Transverse colon (tissue), 4 donors: ENCODE measurements around the gene PCSK6. TPM values are rescaled to one million over a fixed set of nuclear protein-coding genes. Genes with fewer than 3 reads are reported as not detected.

Experiments
- DNase-seq: peaks from one replicate; pipeline ENCODE4 v3.0.0-alpha.2; 2019
- H3K27ac ChIP-seq, 4 donors: fragments of 200-600 bp; sonication (generic); 2 replicates each; pipeline ENCODE4 v1.5.1; 2016 to 2018; ENCODE audit warnings: inconsistent platforms in 4 of 4
- H3K27me3 ChIP-seq: fragments of 200-600 bp; sonication (generic); 2 replicates; pipeline ENCODE4 v1.5.1; 2017; ENCODE audit warnings: inconsistent platforms
- H3K36me3 ChIP-seq, 4 donors: fragments of 200-600 bp; sonication (generic); 2 replicates each; pipeline ENCODE4 v1.5.1; 2017 to 2019; ENCODE audit warnings: inconsistent platforms in 4 of 4
- H3K4me1 ChIP-seq, 4 donors: fragments of 200-600 bp; sonication (generic); 2 replicates each; pipeline ENCODE4 v1.5.1; 2017 to 2020; ENCODE audit warnings: inconsistent platforms in 4 of 4
- H3K4me3 ChIP-seq, 4 donors: fragments of 200-600 bp; sonication (generic); 1 replicate in 1 of 4; 2 replicates in 3 of 4; pipeline versions ENCODE4 v1.5.1 to v1.6.1; 2017 to 2019; ENCODE audit warnings: inconsistent platforms in 4 of 4
- H3K9me3 ChIP-seq, 2 donors: fragments of 200-600 bp; sonication (generic); 2 replicates each; pipeline ENCODE4 v1.5.1; 2017 to 2019; ENCODE audit warnings: inconsistent platforms in 2 of 2
- CTCF ChIP-seq, 5 experiments: fragments of 200-600 bp in 3 of 5; fragments of 450-650 bp in 2 of 5; sonication (generic) in 3 of 5; IDR thresholded peaks; 1 replicate in 2 of 5; 2 replicates in 3 of 5; pipeline ENCODE4 v1.5.1; 2016 to 2017; ENCODE audit warnings: antibody characterized with exemption in 5 of 5, inconsistent platforms in 3 of 5, mild to moderate bottlenecking in 2 of 5, moderate library complexity in 1 of 5
- EP300 ChIP-seq: sonication (generic); formaldehyde crosslinking; IDR thresholded peaks from one replicate; pipeline ENCODE4 v1.6.1; 2017; ENCODE audit warnings: antibody characterized with exemption, low read depth
- POLR2A ChIP-seq: fragments of 450-650 bp; IDR thresholded peaks from one replicate; pipeline ENCODE4 v1.6.1; 2016; ENCODE audit warnings: antibody characterized with exemption, mild to moderate bottlenecking, moderate library complexity
- POLR2AphosphoS5 ChIP-seq, 3 donors: sonication (generic); formaldehyde crosslinking; IDR thresholded peaks; one replicate each; pipeline ENCODE4 v1.6.1; 2016; ENCODE audit warnings: antibody characterized with exemption in 3 of 3
- WGBS, 2 donors: methylation state at CpG; one replicate each; pipeline ENCODE4 v1.1.5; 2018; ENCODE audit warnings: low coverage in 1 of 2; 5-methylcytosine and 5-hydroxymethylcytosine counted together
- in situ Hi-C, 4 donors: fragments of 200-750 bp; cut with MboI; loops; one replicate each; pipeline versions ENCODE4 v1.15.0 to v1.15.1; 2017; ENCODE audit warnings: low sequenced_read_pairs in 3 of 4, low pct_ligation_motif_present in 1 of 4, low pct_unique_long_range_greater_than_20kb in 1 of 4
- intact Hi-C: fragments of 100-400 bp; cut with DNase I; formaldehyde crosslinking; loops from one replicate; pipeline ENCODE4 v1.15.1; 2023; ENCODE audit warnings: low total_unique reads
- total RNA-seq, 4 donors: library from RNA; depleted of rRNA; stranded (reverse); fragments of >200 nt; gene quantifications; one replicate each; pipeline ENCODE4 v1.1.0, GENCODE V29; 2016

The PCSK6 gene
- total RNA-seq, 4 donors from 2014 or later, result 20.3 to 119 (median 49.7) TPM

- intact Hi-C loops (no loop called here), in situ Hi-C loops (no loop called here)
- Histone ChIP-seq H3K27me3 (no peaks in the 10 kb centered on the region), H3K36me3 (peaks cover 0 to 51% (median 24%) of the 10 kb centered on the region in 4 donors), H3K4me3 (no peak overlapping the region), H3K9me3 (no peaks in the 10 kb centered on the region), H3K27ac (no peak overlapping the region), H3K4me1 (peaks cover 0 to 16% (median 4%) of the 10 kb centered on the region in 4 donors)
- DNase-seq, result no peak
- no peak for TF ChIP-seq EP300
- TF ChIP-seq POLR2AphosphoS5 (IDR thresholded peaks at IDR 0.05), result no peak
- 84% methylated on average over 7 to 9 of the region's 9 CpGs for WGBS, 2 donors
Measured at GRCh38 chr15:101286471-101287114, 202.9 kb downstream of the PCSK6 start.

GRCh38 chr15:101283931-101284330 is 205.6 kb downstream of the PCSK6 start:
- Histone ChIP-seq H3K36me3 (peaks cover 0 to 55% (median 24%) of the 10 kb centered on the region in 4 donors), H3K4me1 (peaks cover 0 to 12% (median 6%) of the 10 kb centered on the region in 4 donors), H3K4me3 (no peak overlapping the region), H3K27ac (no peak overlapping the region), H3K27me3 (no peaks in the 10 kb centered on the region), H3K9me3 (no peaks in the 10 kb centered on the region)
- in situ Hi-C loops (no loop called here), intact Hi-C loops (no loop called here)
- DNase-seq, result no peak
- TF ChIP-seq POLR2AphosphoS5 (IDR thresholded peaks at IDR 0.05) (no peak), POLR2A (no peak), EP300 (no peak), CTCF (IDR thresholded peaks at IDR 0.05) (no peak)
- 76 to 79% methylated on average over 4 to 6 of the region's 6 CpGs for WGBS, 2 donors

GRCh38 chr15:101280007-101280406 is 209.5 kb downstream of the PCSK6 start:
- intact Hi-C loops (no loop called here), in situ Hi-C loops (no loop called here)
- peaks cover 0 to 39% (median 11%) of the 10 kb centered on the region in 4 donors for H3K36me3 ChIP-seq
- H3K27ac ChIP-seq, result peak overlapping the region in 3 of 4 donors; percentile 56 to 68 (median 59)
- no peaks in the 10 kb centered on the region for H3K27me3 ChIP-seq
- H3K4me3 ChIP-seq, result no peak overlapping the region
- no peaks in the 10 kb centered on the region for H3K9me3 ChIP-seq
- no peak for DNase-seq
- 73 to 82% methylated on average over 2 of the region's 2 CpGs for WGBS, 2 donors
- H3K4me1 ChIP-seq, result peaks cover 3 to 27% (median 19%) of the 10 kb centered on the region in 4 donors
- TF ChIP-seq POLR2AphosphoS5 (IDR thresholded peaks at IDR 0.05) (peak in 1 of 3 donors; percentile 33), CTCF (IDR thresholded peaks at IDR 0.05) (no peak), POLR2A (no peak)

GRCh38 chr15:101277943-101278564 is 211.5 kb downstream of the PCSK6 start:
- in situ Hi-C loops, result no loop called here
- no peaks in the 10 kb centered on the region for H3K9me3 ChIP-seq
- H3K27me3 ChIP-seq, result no peaks in the 10 kb centered on the region
- WGBS, 2 donors, result 77 to 82% methylated on average over 11 to 12 of the region's 12 CpGs
- peak overlapping the region in 3 of 4 donors; percentile 74 to 87 (median 81) for H3K4me3 ChIP-seq
- no peak for DNase-seq
- TF ChIP-seq POLR2AphosphoS5 (IDR thresholded peaks at IDR 0.05) (no peak), CTCF (IDR thresholded peaks at IDR 0.05) (no peak), POLR2A (no peak), EP300 (no peak)
- H3K4me1 ChIP-seq, result peaks cover 3 to 27% (median 19%) of the 10 kb centered on the region in 4 donors
- H3K36me3 ChIP-seq, result peaks cover 3 to 40% (median 14%) of the 10 kb centered on the region in 4 donors
- intact Hi-C loops, result no loop called here
- peak overlapping the region; percentile 90 to 96 (median 96) for H3K27ac ChIP-seq
